A673 (cell line): ENCODE results near the gene SDE2. TPM values are rescaled to one million over a fixed set of nuclear protein-coding genes. Genes with fewer than 3 reads are reported as not detected.

ENCODE experiments used
- BruUV-seq: library from RNA; stranded (reverse); fragments of 400-500 nt; replicated peaks from 2 replicates; lab custom pipeline; 2021; lab: Mats Ljungman, UMichigan
- CTCF ChIA-PET: fragments of 300-600 bp; sonication (Branson Sonifier 250); formaldehyde crosslinking; loops from one replicate; lab custom pipeline; 2022; ENCODE audit warnings: antibody characterized with exemption; lab: Charles Lee
- POLR2A ChIA-PET: fragments of 300-600 bp; sonication (Branson Sonifier 250); formaldehyde crosslinking; loops from one replicate; lab custom pipeline; 2022; ENCODE audit warnings: antibody characterized with exemption; ENCODE audit not compliant: low non-redundant PET; lab: Charles Lee
- DNase-seq: peaks from one replicate; pipeline ENCODE4 v3.0.0-alpha.2; 2015; ENCODE audit warnings: low spot score
- H3K27ac ChIP-seq: fragments of 200-600 bp; sonication (generic); 2 replicates; pipeline ENCODE4 v1.5.1; 2016; ENCODE audit warnings: mixed run types, low read depth, mild to moderate bottlenecking, mixed read lengths, antibody characterized with exemption, low read length; ENCODE audit not compliant: poor library complexity, severe bottlenecking
- H3K27me3 ChIP-seq: fragments of 200-600 bp; sonication (generic); replicated peaks from 2 replicates; pipeline ENCODE4 v1.6.1; 2017; ENCODE audit warnings: mixed run types, low read depth, mild to moderate bottlenecking, mixed read lengths, antibody characterized with exemption, low read length; ENCODE audit not compliant: insufficient read depth, poor library complexity
- H3K36me3 ChIP-seq: fragments of 200-600 bp; sonication (generic); 2 replicates; pipeline ENCODE4 v1.6.1; 2016; ENCODE audit warnings: mixed run types, mild to moderate bottlenecking, mixed read lengths, antibody characterized with exemption, low read length; ENCODE audit not compliant: insufficient read depth, poor library complexity, severe bottlenecking
- H3K4me1 ChIP-seq: fragments of 200-600 bp; sonication (generic); 2 replicates; pipeline ENCODE4 v1.6.1; 2017; ENCODE audit warnings: mixed run types, mild to moderate bottlenecking, mixed read lengths, antibody characterized with exemption, low read length; ENCODE audit not compliant: insufficient read depth, poor library complexity, severe bottlenecking
- H3K4me3 ChIP-seq: fragments of 200-600 bp; sonication (generic); 2 replicates; pipeline ENCODE4 v1.5.1; 2016; ENCODE audit warnings: low read depth, mixed run types, mild to moderate bottlenecking, mixed read lengths, low read length; ENCODE audit not compliant: poor library complexity, severe bottlenecking
- H3K9me3 ChIP-seq: fragments of 200-600 bp; sonication (generic); 2 replicates; pipeline ENCODE4 v1.6.1; 2016; ENCODE audit warnings: mixed run types, low read depth, mild to moderate bottlenecking, mixed read lengths, antibody characterized with exemption, low read length; ENCODE audit not compliant: poor library complexity, severe bottlenecking
- EZH2 ChIP-seq: fragments of 200-600 bp; sonication (generic); IDR thresholded peaks from 2 replicates; pipeline ENCODE4 v1.6.1; 2017; ENCODE audit warnings: borderline replicate concordance, low read depth, mild to moderate bottlenecking, mixed read lengths, antibody characterized with exemption, low read length; ENCODE audit not compliant: poor library complexity, severe bottlenecking
- intact Hi-C: fragments of 100-400 bp; cut with micrococcal nuclease; formaldehyde crosslinking; loops from one replicate; pipeline ENCODE4 v1.10.0; 2022; ENCODE audit not compliant: unreplicated experiment
- total RNA-seq: library from RNA; stranded (reverse); gene quantifications from 2 replicates; pipeline ENCODE4 v1.2.3, GENCODE V29; 2021
- TF ChIP-seq, protein P1 (sequence below): fragments of 300-800, 200-600 bp; sonication (generic); conservative IDR thresholded peaks from 2 replicates; pipeline ENCODE4 v1.5.1; 2017; ENCODE audit warnings: low read depth, mild to moderate bottlenecking, antibody characterized with exemption, low read length, moderate library complexity, mixed read lengths

The SDE2 gene
- total RNA-seq, 1 experiment from 2014 or later: 26.7 TPM

DNA sequence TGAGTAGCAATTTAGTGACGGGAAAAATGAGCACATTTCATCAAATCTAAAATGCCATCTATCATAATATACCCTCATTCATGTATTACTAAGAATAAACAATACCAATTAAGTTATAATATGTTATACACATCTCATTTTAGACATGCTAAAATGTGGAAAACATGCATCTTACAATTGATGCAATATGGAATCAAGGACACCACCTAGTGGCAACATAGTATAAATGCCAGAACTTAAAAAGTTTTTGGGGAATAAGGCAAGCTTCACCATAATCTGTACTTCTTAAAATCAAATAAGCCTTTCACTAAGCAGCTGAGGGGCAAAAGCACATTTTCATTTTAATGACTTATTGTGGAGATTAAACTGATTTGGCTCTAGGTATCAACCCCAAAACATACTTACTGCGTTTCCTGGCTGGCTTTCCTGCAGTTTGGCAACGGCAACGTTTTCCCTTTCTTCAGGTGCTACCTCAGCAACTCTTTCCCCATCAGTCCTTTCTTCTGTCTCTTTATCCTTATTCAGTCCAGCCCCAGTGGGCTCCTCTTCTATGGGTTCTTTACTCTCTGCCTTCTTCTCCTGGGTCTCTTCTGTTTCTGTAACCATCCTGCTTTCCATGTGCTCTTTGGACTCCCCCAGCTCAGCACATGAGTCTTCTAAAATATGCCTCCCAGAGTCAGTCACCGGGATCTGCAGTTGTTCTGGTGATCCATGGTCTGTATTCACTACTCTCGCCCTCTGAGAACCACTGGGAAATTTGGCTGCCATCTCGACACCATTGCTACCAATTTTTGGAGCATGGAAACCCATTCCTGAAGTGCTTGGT is 11.4 kb downstream of the SDE2 start:
- ChIA-PET POLR2A (interaction anchor here (0.6 kb wide), 1 partner anchor 13 kb away, joined by 4 read pairs; no protein-coding TSS in a partner anchor), CTCF (interaction anchor here (0.6 to 1.2 kb wide), 4 partner anchors 12 to 1872 kb away, joined by 3 to 6 read pairs (median 4); partner anchors contain the start of gene SDE2)
- intact Hi-C loops: no loop called here

GRCh38 chr1:225981714-225982113 is 17.4 kb downstream of the SDE2 start:
- H3K4me1 ChIP-seq: no peaks in the 10 kb centered on the region
- ChIA-PET CTCF (no interaction called here), POLR2A (no interaction called here)
- no peak overlapping the region for H3K27ac ChIP-seq
- TF ChIP-seq, protein P1, sequence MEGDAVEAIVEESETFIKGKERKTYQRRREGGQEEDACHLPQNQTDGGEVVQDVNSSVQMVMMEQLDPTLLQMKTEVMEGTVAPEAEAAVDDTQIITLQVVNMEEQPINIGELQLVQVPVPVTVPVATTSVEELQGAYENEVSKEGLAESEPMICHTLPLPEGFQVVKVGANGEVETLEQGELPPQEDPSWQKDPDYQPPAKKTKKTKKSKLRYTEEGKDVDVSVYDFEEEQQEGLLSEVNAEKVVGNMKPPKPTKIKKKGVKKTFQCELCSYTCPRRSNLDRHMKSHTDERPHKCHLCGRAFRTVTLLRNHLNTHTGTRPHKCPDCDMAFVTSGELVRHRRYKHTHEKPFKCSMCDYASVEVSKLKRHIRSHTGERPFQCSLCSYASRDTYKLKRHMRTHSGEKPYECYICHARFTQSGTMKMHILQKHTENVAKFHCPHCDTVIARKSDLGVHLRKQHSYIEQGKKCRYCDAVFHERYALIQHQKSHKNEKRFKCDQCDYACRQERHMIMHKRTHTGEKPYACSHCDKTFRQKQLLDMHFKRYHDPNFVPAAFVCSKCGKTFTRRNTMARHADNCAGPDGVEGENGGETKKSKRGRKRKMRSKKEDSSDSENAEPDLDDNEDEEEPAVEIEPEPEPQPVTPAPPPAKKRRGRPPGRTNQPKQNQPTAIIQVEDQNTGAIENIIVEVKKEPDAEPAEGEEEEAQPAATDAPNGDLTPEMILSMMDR: no peak
- no peak for TF ChIP-seq EZH2
- no TSS peak for BruUV-seq
- no peak for DNase-seq
- no peaks in the 10 kb centered on the region for H3K27me3 ChIP-seq
- peaks cover 68% of the 10 kb centered on the region for H3K36me3 ChIP-seq
- intact Hi-C loops: no loop called here
- H3K4me3 ChIP-seq: no peak overlapping the region
- peaks cover 13% of the 10 kb centered on the region for H3K9me3 ChIP-seq

More for the DNA sequence above, 11.4 kb downstream of the SDE2 start:
- no peak overlapping the region for H3K4me3 ChIP-seq
- no peaks in the 10 kb centered on the region for H3K27me3 ChIP-seq
- no peak for TF ChIP-seq EZH2
- TF ChIP-seq, protein P1: peak; percentile 82
- BruUV-seq: no TSS peak
- no peaks in the 10 kb centered on the region for H3K4me1 ChIP-seq
- H3K27ac ChIP-seq: no peak overlapping the region
- H3K9me3 ChIP-seq: no peaks in the 10 kb centered on the region
- peak; percentile 68 for DNase-seq
- peaks cover 93% of the 10 kb centered on the region for H3K36me3 ChIP-seq

GRCh38 chr1:225980005-225980836 is 18.9 kb downstream of the SDE2 start:
- POLR2A ChIA-PET: no interaction called here

More at GRCh38 chr1:225980005-225980836, 18.9 kb downstream of the SDE2 start:
- Histone ChIP-seq H3K4me3 (no peak overlapping the region), H3K27me3 (no peaks in the 10 kb centered on the region), H3K9me3 (peaks cover 13% of the 10 kb centered on the region), H3K4me1 (no peaks in the 10 kb centered on the region), H3K27ac (no peak overlapping the region), H3K36me3 (peaks cover 55% of the 10 kb centered on the region)
- CTCF ChIA-PET: no interaction called here
- intact Hi-C loops: no loop called here
- no TSS peak for BruUV-seq
- no peak for DNase-seq
- no peak for TF ChIP-seq EZH2
- TF ChIP-seq, protein P1: no peak
